ENCODE measurements around the gene NOP9. TPM values are rescaled to one million over a fixed set of nuclear protein-coding genes. Genes with fewer than 3 reads are reported as not detected.

Gene NOP9
- total RNA-seq, 1 donor from 2014 or later = 33.5 TPM

DNA sequence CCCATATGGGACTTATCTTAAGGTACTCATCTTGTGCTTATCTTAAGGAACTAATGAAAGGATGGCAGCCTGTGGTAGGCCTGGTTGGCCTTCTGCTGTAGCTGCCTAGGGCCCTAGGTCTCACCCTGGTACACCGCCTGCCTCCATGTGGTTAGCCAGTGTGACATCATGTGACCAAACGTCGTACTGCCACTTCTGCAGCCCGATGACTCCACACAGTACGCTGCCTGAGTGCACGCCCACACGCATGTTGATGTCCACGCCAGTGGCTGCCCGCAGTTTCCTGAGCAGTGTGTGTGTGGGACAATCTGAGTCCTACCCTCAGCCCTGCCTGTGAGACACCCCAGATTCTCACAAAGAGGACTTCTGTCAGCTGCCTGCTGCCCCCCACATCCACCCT, 30.1 kb downstream of the NOP9 start:
- no peak for TF ChIP-seq CTCF (IDR thresholded peaks at IDR 0.05)
- Histone ChIP-seq H3K4me1 (peaks cover 5 to 19% of the 10 kb centered on the region in 2 donors), H3K27me3 (peaks cover 9% of the 10 kb centered on the region), H3K4me3 (no peak overlapping the region), H3K36me3 (no peaks in the 10 kb centered on the region), H3K9me3 (no peaks in the 10 kb centered on the region), H3K27ac (no peak overlapping the region)
- intact Hi-C loops (cut with DNase I) = no loop called here
- peak; percentile 70 to 84 for DNase-seq (ENCODE audit: low spot score in 2 of 2)

DNA sequence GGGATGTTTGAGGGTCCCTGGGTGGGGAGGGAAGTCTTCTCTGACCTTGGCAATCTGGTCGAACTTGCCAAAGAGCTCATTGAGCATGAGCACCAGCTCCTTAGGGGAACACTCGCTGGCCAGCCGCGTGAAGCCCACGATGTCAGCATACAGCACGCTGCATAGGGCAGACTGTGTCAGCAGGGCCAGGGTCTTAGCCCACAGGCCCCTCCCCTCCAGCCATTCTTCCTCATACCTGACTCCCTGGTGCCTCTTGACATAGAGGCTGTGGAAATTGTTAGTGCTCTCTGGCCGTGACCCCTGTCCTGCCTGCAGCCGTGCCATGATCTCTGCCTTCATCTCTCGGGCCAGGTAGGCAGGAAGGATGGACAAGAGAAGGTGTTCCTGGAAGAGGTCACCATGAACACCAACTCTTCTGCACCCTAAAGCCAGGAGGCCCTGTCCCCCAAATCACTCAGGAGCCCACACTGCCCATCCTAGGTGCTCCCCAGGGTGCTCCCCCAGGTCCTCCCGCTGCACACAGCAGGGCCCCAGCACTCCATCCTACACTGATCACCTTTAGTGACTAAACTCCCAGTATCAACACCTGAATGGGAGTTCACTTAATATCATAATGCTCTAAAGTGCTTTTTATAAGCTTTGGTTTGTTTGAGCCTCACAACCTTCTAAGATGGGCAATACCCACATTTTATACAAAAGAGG, 31.5 kb downstream of the NOP9 start:
- H3K4me1 ChIP-seq = peaks cover 7 to 20% of the 10 kb centered on the region in 2 donors
- DNase-seq (ENCODE audit: low spot score in 2 of 2) = no peak
- no peak overlapping the region for H3K27ac ChIP-seq
- no peaks in the 10 kb centered on the region for H3K36me3 ChIP-seq
- peaks cover 12% of the 10 kb centered on the region for H3K27me3 ChIP-seq
- TF ChIP-seq CTCF (IDR thresholded peaks at IDR 0.05) = no peak
- H3K9me3 ChIP-seq = no peaks in the 10 kb centered on the region
- intact Hi-C loops (cut with DNase I) = no loop called here
- H3K4me3 ChIP-seq = no peak overlapping the region

DNA sequence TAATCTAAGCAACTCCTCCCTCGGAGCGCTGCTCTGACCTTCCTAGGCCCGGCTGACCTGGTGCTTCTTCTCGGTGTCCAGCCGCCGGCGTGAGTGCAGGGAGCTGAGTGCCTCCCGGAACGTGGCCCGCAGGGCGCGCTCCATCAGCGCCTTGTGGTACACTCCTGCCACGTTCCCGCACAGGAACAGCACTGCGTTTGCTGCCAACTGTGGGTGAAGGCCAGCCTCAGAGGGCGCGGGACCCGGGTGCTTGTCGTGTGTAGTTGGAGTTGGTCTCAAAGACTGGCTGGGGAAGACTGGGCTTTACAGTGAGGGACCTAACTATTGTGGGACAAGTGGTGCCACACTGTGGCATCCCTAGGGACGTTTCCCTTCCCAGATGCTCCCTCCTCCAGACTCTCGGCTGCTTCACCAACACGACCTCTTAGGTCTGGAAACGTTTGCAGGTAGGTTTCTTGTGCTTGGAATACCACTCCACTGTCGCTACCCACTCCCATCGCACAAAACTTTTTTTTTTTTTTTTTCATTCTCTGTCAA, 32.1 kb downstream of the NOP9 start:
- no peak for DNase-seq (ENCODE audit: low spot score in 2 of 2)
- Histone ChIP-seq H3K4me3 (peak overlapping the region in 1 of 2 donors; percentile 42), H3K36me3 (no peaks in the 10 kb centered on the region), H3K9me3 (no peaks in the 10 kb centered on the region), H3K27me3 (peaks cover 12% of the 10 kb centered on the region), H3K27ac (no peak overlapping the region), H3K4me1 (peaks cover 7 to 20% of the 10 kb centered on the region in 2 donors)
- intact Hi-C loops (cut with DNase I) = loop anchor here (1.0 to 2.0 kb wide), 2 partner anchors 35 to 88 kb away; no protein-coding TSS in a partner anchor
- TF ChIP-seq CTCF (IDR thresholded peaks at IDR 0.05) = no peak

- Histone ChIP-seq H3K27ac (no peak overlapping the region), H3K4me1 (peaks cover 7 to 20% of the 10 kb centered on the region in 2 donors), H3K4me3 (peak overlapping the region; percentile 42 to 53), H3K9me3 (no peaks in the 10 kb centered on the region), H3K27me3 (peaks cover 12% of the 10 kb centered on the region), H3K36me3 (no peaks in the 10 kb centered on the region)
- peak in 1 of 2 donors; percentile 86 for DNase-seq (ENCODE audit: low spot score in 2 of 2)
- TF ChIP-seq CTCF (IDR thresholded peaks at IDR 0.05) = peak; percentile 61 to 77 (median 74)
- intact Hi-C loops (cut with DNase I) = loop anchor here (1.0 to 2.0 kb wide), 2 partner anchors 34 to 89 kb away; no protein-coding TSS in a partner anchor
These were observed 32.8 kb downstream of the NOP9 start for GRCh38 chr14:24332268-24332993.

- no peak for DNase-seq (ENCODE audit: low spot score in 2 of 2)
- no peaks in the 10 kb centered on the region for H3K36me3 ChIP-seq
- H3K9me3 ChIP-seq = no peaks in the 10 kb centered on the region
- H3K4me1 ChIP-seq = peaks cover 7 to 20% of the 10 kb centered on the region in 2 donors
- H3K27me3 ChIP-seq = peaks cover 12% of the 10 kb centered on the region
- H3K27ac ChIP-seq = peak within 1 kb of the TSS in 1 of 2 donors; percentile 54
- TF ChIP-seq CTCF (IDR thresholded peaks at IDR 0.05) = no peak
- intact Hi-C loops (cut with DNase I) = no loop called here
- peak within 1 kb of the TSS; percentile 52 to 53 for H3K4me3 ChIP-seq
These were observed 35.0 kb downstream of the NOP9 start, which contains the start of gene ADCY4 for GRCh38 chr14:24334431-24335291. Gene ADCY4, minus strand, starts transcription at chr14:24335071. Its CDS starts 419 bp downstream, at chr14:24334652.
